Glutamatergic neuron (in vitro differentiated cells): Measurements from ENCODE around the gene ZBED4. TPM values are rescaled to one million over a fixed set of nuclear protein-coding genes. Genes with fewer than 3 reads are reported as not detected.
A peak's percentile ranks its signal among the peaks of the same experiment; 100 is the strongest.

ENCODE experiments used
- DNase-seq: peaks from one replicate; pipeline ENCODE4 v3.0.0; 2022
- H3K27ac Mint-ChIP-seq: one replicate; pipeline ENCODE4 v1.8.0; 2020; ENCODE audit warnings: mild to moderate bottlenecking, mixed read lengths, inconsistent platforms; ENCODE audit not compliant: unreplicated experiment
- H3K27me3 Mint-ChIP-seq: one replicate; pipeline ENCODE4 v1.8.0; 2020; ENCODE audit warnings: mild to moderate bottlenecking, moderate library complexity, mixed read lengths, inconsistent platforms; ENCODE audit not compliant: unreplicated experiment
- H3K36me3 Mint-ChIP-seq: one replicate; pipeline ENCODE4 v1.8.0; 2020; ENCODE audit warnings: mild to moderate bottlenecking, mixed read lengths, inconsistent platforms; ENCODE audit not compliant: unreplicated experiment
- H3K4me1 Mint-ChIP-seq: one replicate; pipeline ENCODE4 v1.8.0; 2020; ENCODE audit warnings: mild to moderate bottlenecking, low read depth, mixed read lengths, inconsistent platforms; ENCODE audit not compliant: unreplicated experiment
- H3K4me3 Mint-ChIP-seq: one replicate; pipeline ENCODE4 v1.8.0; 2020; ENCODE audit warnings: mild to moderate bottlenecking, mixed read lengths, inconsistent platforms; ENCODE audit not compliant: unreplicated experiment
- H3K9me3 Mint-ChIP-seq: one replicate; pipeline ENCODE4 v1.8.0; 2020; ENCODE audit warnings: mild to moderate bottlenecking, moderate library complexity, mixed read lengths, inconsistent platforms; ENCODE audit not compliant: unreplicated experiment
- CTCF ChIP-seq: fragments of 200-600 bp; sonication (generic); IDR thresholded peaks from one replicate; pipeline ENCODE4 v1.5.0; 2021; ENCODE audit not compliant: partially characterized antibody, unreplicated experiment
- total RNA-seq: library from RNA; stranded (reverse); fragmentation: NEBNext Ultra II Directional; extraction: Animal tissue kit (Norgen Biotek cat#: 25700); gene quantifications from one replicate; pipeline ENCODE4 v1.2.1, GENCODE V29; 2021; ENCODE audit not compliant: unreplicated experiment

The ZBED4 gene
- total RNA-seq, 1 donor from 2014 or later = 53.5 TPM

DNA sequence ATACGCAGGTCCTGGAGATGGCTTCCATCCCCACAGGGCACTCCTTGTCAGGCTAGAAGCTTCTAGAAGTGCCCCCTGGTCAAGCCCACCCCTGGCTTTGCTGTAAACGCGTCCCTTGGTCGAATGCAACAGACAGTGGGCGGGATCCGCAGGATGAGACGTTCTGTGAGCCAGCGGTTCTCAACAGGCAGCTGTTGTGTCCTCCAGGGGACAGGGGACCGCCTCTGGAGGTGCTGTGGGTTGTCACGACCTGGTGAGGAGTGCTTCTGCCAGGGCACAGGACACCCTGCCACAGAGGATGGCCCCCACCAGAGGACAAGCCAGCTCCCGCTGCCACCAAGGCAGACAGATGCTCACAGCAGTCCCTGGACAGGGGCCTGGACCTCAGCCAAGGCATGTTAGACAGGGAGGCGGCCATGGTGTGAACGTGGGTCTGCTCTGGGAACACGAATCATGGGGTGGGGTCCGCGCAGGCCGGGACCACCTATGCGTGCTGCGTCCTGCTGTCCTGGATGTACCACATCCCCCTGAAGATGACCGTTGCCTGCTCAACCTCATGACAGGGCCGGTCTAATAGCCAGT lies 76.4 kb downstream of the ZBED4 start:
- no peak overlapping the region for H3K4me3 Mint-ChIP-seq
- no peak for DNase-seq
- no peak overlapping the region for H3K27ac Mint-ChIP-seq
- peaks cover 22% of the 10 kb centered on the region for H3K4me1 Mint-ChIP-seq
- TF ChIP-seq CTCF = no peak
- H3K27me3 Mint-ChIP-seq = no peaks in the 10 kb centered on the region
- peaks cover 5% of the 10 kb centered on the region for H3K9me3 Mint-ChIP-seq
- H3K36me3 Mint-ChIP-seq = no peaks in the 10 kb centered on the region

DNA sequence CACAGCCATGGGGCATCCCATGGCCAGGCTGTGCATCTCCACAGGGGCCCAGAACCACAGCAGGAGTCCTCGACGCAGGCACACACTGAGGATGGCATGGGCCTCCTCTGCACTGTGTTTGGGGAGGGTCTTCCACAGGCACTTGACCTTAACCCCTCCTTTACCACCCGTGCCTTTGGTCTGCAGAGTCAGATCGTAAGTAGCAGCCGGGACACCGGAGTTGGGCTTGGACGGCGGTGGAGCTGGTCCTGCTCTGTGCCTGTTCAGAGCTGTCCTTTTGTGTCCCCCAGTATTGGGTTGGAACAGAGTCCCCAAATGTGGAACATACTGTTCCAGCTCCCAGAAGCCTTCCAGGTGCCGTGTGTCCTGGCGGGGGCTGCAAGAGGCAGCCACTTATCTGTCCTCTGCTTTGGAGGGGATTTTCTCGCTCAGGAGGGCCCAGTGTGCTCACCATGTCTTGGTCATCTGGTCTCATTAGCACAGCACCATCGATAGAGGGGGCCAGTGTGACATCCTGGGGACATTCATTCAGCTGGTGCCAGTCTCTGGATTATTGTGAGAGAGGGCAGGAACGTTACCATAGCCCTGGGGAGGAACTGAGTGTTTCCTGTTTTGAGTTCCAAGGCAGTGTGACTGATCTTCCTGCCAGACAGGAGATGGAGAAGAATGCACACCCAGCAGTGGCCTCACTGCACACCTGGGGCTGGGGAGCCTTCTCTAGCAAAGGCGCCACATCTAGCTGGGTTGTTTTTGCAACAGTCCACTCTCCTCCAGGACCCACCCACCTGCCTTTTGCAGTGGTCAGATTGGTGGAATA lies 77.2 kb downstream of the ZBED4 start:
- no peak overlapping the region for H3K4me3 Mint-ChIP-seq
- H3K27me3 Mint-ChIP-seq = no peaks in the 10 kb centered on the region
- H3K27ac Mint-ChIP-seq = no peak overlapping the region
- TF ChIP-seq CTCF = no peak
- no peak for DNase-seq
- peaks cover 5% of the 10 kb centered on the region for H3K9me3 Mint-ChIP-seq
- H3K4me1 Mint-ChIP-seq = peaks cover 15% of the 10 kb centered on the region
- no peaks in the 10 kb centered on the region for H3K36me3 Mint-ChIP-seq

GRCh38 chr22:49933236-49934159 lies 79.9 kb downstream of the ZBED4 start:
- H3K27ac Mint-ChIP-seq = peak overlapping the region; percentile 8
- no peaks in the 10 kb centered on the region for H3K27me3 Mint-ChIP-seq
- H3K4me3 Mint-ChIP-seq = no peak overlapping the region
- H3K4me1 Mint-ChIP-seq = peaks cover 7% of the 10 kb centered on the region
- H3K9me3 Mint-ChIP-seq = no peaks in the 10 kb centered on the region
- TF ChIP-seq CTCF = no peak
- H3K36me3 Mint-ChIP-seq = no peaks in the 10 kb centered on the region
- DNase-seq = no peak

DNA sequence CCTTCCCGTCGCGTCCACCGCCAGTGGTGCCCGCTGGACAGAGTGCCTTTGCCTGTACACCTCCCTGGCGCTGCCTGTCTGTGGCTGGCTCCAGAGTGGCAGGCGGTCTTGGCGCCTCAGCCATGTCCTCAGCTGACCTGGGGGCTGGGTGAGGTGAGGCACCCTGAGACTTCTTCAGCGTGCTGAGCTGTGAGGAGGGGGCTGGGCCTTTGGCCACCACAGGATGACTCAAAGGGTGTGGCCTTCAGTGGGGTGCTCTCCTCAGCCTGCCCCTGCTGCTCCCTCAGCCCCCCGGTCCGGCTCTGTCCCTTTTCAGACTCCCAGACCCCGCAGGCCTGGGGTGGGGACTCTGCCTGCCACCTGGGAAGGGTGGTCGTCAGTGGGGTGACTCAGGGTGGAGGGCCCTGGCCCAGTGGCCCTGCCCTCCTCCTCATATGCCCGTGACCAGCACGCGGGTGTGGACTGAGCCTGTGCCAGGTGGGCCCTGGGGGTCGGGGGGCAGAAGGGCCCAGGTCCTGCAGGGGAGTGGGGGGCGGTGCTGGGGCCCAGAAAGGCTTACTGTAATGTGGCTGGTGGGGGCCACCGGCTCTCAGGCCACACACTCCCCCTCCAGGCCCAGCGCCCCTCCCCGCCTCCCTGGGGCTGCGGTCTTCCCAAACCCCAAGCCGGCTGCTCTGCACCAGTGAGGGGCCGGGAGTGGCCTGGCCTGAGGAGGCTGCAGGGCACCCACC lies 80.7 kb downstream of the ZBED4 start:
- H3K9me3 Mint-ChIP-seq = no peaks in the 10 kb centered on the region
- no peak overlapping the region for H3K4me3 Mint-ChIP-seq

More for the DNA sequence above, 80.7 kb downstream of the ZBED4 start:
- Mint-ChIP-seq H3K27me3 (no peaks in the 10 kb centered on the region), H3K36me3 (no peaks in the 10 kb centered on the region), H3K27ac (no peak overlapping the region), H3K4me1 (peaks cover 7% of the 10 kb centered on the region)
- no peak for TF ChIP-seq CTCF
- no peak for DNase-seq
